Measurements from ENCODE around the gene TMPRSS3.

TMPRSS3 gene

DNA sequence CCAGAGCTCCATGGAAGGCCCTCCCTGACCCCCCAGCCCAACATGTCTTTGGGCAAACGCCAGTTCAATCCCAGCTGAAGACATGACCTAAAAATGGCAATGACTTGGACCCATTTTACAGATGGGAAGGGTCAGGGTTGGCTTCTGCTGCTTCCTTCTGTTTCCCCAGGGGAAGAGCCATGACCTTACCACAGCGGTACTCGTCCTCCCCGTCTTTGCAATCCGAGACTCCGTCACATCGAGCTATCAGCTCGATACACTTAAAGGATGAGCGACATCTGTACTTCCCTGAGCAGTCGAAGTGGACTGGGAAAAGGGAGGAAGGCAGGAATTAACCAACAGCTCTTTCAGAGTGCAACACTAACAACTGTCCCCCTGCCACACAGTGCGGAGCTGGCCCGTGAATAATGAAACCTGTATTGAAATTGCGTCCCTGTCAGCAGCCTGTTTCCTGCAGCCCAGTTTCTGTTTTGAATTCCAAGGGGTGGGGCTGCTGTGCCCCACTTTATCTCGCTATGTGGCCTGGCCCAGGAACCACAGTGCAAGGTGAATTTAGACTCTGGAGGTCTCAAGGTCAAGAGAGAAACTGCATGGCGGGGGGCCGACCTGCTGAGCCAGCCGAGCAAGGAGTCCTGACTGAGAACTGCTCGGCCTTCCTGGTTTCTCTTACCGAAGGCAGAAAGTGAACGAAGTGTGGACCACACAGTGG lies 7.0 kb downstream of the TMPRSS3 start:
- DNase-seq (ENCODE audit: low read depth in 2 of 2), result no peak

GRCh38 chr21:42387843-42388340 lies 8.0 kb downstream of the TMPRSS3 start:
- DNase-seq (ENCODE audit: low read depth in 2 of 2), result no peak

DNA sequence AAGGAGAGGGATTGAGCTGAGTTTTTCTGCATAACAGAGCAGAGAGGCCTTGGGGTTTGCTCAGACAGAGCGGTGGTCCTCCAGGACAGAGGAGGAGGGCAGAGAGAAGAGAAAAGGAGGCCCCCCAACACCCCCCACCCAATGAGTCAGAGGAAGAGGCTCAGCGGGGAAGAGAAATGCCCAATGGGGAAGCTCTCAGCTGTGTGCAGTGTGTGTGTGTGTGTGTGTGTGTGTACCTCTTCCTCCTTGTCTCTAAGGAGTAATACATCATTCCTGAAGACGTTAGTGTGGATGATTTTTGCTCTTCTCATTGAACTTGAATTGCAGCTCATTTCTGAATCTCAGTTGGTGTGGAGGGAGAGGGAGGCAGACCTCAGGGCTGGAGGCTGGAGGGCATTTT lies 8.7 kb downstream of the TMPRSS3 start:
- no peak for DNase-seq (ENCODE audit: low read depth in 2 of 2)

- no peak for DNase-seq (ENCODE audit: low read depth in 2 of 2)
Measured at GRCh38 chr21:42386034-42386591, 9.7 kb downstream of the TMPRSS3 start.

DNA sequence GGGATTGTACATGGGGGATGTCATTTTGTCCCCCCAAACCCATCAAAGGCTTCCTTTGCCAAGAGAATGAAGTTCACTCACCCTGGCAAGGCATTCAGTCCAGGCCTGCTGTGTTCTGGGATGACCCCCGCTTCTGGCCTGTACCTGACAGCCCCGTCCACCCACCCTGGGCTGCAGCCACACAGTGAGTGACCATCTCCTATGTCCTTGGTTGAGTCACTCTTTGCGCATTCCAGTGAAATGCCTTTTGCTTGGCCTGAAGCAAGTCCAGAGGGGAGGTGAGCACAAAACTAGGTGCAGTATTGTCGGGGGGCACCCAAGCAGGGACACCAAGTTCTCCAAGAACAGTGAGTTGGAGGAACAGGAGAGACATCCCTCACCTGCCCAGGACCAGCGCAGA lies 10.2 kb downstream of the TMPRSS3 start:
- DNase-seq (ENCODE audit: low read depth in 2 of 2), result no peak

- no peak for DNase-seq (ENCODE audit: low read depth in 2 of 2)
Measured at GRCh38 chr21:42384989-42385388, 10.9 kb downstream of the TMPRSS3 start.

- no peak for DNase-seq (ENCODE audit: low read depth in 2 of 2)
Measured at GRCh38 chr21:42384156-42384945, 11.5 kb downstream of the TMPRSS3 start.

- no peak for DNase-seq (ENCODE audit: low read depth in 2 of 2)
Measured at GRCh38 chr21:42383331-42383730, 12.5 kb downstream of the TMPRSS3 start.

DNA sequence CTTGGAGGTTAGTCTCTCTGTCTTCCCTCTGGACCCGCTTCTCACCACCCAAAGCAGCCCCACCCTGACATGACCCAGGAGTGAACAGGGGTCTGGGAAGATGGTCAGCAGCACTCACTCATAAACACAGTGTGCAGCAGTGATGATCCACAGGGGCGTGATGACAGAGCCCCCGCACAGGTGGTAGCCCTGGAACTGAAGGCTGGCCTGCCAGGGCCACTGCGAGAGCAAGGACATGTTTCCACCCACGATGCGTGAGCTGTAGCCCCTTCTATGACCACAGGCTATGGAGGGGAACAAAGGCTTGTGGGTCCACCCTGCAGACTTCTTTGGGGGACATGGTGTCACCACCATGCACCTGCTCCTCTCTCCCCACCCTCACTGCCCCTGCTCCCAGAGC lies 12.9 kb downstream of the TMPRSS3 start:
- DNase-seq (ENCODE audit: low read depth in 2 of 2), result no peak

DNA sequence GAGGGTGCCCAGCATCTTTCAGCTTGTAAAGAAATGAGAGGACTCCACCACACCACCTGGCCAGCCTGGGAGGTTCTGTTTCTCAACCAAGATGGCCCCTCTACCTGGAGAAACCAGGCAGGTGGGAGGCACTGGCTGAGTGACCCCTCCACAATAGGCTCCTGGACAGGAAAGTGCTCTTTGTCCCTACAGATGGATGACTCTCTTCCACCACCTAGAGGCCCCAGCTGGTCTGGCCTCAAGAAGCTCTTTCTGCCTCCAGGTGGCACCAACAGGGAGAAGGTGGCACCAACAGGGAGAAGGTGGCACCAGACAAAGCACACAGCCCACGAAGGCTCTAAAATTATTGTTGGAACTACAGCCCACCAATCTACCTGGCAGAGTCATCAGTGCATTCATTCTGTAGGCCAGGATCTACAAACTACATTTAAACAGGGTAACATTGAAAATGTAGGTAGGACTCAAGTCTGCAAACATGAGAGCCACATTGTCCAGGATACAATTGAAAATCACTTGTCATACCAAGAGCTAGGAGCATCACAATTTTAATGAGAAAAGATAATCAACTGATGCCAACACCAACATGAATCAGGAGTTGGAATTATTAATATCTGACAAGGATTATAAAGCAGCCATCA lies 14.4 kb downstream of the TMPRSS3 start:
- peak in 1 of 2 donors; percentile 34 for DNase-seq (ENCODE audit: low read depth in 2 of 2)

GRCh38 chr21:42379426-42380215 lies 16.2 kb downstream of the TMPRSS3 start:
- no peak for DNase-seq (ENCODE audit: low read depth in 2 of 2)

DNA sequence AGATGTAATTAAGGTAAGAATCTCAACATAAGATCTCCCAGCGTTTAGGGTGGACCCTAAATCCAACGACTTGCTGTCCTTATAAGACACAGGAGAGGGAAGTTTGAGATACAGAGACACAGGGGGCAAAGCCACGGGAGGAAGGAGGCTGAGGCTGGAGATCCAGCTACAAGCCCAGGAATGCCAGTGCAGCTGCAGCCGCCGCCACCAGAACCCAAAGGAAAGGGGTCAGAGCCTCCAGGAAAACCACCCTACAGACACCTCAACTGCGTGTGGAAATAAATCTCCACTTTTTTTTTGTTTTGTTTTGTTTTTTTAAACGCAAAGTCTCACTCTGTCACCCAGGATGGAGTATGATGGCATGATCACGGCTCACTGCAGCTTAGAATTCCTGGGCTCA lies 17.4 kb downstream of the TMPRSS3 start:
- DNase-seq (ENCODE audit: low read depth in 2 of 2), result no peak

DNA sequence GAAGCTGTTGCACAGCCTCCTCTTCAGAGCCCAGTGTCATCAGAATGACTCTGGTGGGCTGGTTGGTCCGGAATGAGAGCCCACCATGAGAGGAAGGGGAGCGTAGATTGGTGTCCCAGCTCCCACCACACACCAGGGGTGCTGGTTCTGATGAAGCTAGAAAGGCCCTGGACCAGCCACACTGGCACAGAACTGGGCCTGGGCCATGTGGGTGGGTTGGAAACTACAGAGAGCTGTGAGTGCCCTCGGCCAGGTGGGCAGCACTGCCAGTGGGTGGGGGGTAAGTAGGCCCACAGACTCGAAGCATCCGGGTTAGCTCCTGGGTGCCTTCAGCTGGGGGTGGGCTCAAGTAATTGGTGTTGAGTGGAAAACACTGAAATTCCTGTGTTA lies 17.9 kb downstream of the TMPRSS3 start:
- DNase-seq (ENCODE audit: low read depth in 2 of 2), result no peak

DNA sequence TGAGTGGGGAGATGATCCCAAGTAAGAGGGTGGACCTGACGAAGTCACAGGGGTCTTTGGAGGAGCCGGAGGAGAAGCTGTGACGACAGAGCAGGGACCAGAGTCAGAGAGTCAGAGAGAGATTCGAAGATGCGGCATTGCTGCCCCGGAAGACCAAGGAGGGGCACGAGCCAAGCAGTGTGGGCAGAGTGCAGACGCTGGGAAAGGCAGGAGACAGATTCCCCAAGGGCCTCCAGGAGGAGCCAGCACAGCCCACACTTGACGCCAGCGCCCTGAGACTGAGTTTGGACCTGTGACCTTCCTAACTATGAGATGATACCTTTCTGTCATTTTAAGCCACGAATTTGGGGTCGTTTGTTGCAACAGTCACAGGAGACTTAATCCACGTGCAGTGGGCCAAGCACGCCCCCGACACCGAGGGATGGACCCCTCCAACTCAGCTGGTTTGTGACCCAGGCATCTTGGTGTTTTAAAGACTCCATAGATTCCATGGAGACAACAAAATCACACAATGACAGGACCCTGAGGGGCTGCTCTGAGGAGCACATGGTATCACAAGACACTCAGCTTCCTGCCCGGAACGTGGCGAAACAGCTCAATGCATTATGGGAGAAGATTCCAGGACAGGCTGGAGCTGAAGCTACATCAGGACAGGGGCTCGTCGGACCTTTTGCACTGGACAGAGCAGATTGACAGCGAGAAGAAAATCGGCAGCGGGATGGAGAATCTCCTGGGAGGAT lies 18.5 kb downstream of the TMPRSS3 start:
- no peak for DNase-seq (ENCODE audit: low read depth in 2 of 2)

- no peak for DNase-seq (ENCODE audit: low read depth in 2 of 2)
Measured at GRCh38 chr21:42376338-42376982, 19.4 kb downstream of the TMPRSS3 start.

DNA sequence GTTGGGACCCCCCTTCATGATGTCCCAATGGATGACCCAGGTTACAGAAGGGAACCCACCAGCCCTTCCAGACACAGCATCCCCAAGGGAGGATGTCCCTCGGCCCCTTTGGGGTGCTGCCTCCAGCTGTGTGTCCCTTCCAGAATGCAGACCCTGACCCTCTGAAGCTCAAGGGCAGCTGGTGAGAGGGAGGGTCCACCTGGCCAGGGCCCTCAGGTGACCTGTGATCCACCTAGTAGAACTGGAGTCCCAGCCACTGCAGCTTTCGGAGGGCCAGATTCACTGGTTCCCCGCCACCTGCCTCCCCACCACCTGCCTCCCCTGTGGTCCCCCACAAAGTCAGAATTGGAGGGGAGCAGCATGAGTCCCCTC lies 19.9 kb downstream of the TMPRSS3 start:
- DNase-seq (ENCODE audit: low read depth in 2 of 2), result no peak

GRCh38 chr21:42375506-42375905 lies 20.3 kb downstream of the TMPRSS3 start:
- no peak for DNase-seq (ENCODE audit: low read depth in 2 of 2)

DNA sequence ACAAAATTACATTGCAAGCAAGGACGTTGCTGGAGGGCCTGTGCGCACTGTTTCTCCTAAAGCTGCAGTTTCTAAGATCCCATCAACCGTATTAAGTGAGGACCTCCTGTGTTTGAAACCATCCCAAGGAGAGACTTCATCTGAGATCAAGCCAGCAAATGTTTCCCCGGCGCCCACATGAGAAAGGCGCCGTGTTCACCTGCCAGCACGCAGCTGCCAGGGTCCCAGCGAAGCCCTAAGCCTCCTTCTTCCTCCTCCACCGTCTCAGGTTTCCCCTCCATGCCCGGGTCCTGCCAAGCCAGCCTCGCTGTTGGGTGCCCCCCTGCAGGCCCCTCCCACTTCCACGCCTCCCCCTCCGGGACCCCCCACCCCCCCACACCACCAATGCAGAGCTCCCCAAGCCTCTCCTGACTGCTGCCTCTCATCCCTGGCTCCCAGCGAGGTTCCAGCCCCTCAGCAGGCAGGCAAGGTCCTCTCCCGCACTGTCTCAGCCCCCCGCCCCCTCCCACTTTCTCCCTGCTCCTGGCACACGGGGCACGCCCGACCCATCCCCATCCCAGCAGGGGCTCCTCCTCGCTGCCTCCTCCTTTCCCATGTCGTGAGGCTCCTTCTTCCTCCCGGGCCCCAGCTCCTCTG lies 20.9 kb downstream of the TMPRSS3 start:
- no peak for DNase-seq (ENCODE audit: low read depth in 2 of 2)

- no peak for DNase-seq (ENCODE audit: low read depth in 2 of 2)
Measured at GRCh38 chr21:42374457-42374856, 21.4 kb downstream of the TMPRSS3 start.

DNA sequence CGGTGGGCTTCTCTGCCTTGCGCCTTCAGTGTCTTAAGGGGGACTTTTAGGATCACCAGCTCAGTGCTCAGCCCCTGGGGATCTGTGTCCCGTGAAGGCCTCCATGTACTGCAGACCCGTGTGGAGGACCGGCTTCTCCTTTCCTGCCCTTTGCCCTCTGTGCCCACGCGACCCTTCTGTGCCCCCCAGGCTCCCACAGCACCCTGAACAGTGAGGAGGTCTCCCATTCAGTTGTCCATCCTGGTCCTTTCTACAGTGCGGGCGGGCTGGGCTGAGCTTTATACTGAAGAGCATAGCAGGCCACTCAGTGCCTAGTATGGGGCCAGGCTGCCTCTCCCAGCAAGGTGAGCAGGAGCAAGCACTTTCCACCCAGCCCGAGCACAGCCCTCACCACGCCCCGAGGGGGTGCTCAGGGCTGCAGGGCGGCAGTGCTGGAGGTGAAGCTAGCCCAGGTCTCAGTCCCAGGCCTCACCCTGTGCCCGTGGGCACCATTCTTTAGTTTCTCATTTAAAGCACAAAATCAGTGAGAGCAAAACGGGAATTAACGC lies 21.9 kb downstream of the TMPRSS3 start:
- DNase-seq (ENCODE audit: low read depth in 2 of 2), result no peak
